WTC11 (cell line): ENCODE measurements around the gene LOXL1. TPM values are rescaled to one million over a fixed set of nuclear protein-coding genes. Genes with fewer than 3 reads are reported as not detected.

Source experiments
- ATAC-seq: fragments of 200-7000 bp; cut with Tn5 transposase; 2 replicates; pipeline ENCODE4 v1.10.0; 2021; ENCODE audit warnings: mild to moderate bottlenecking, moderate library complexity
- CTCF ChIA-PET: fragments of 300-600 bp; sonication (Branson Sonifier 250); formaldehyde crosslinking; loops from one replicate; lab custom pipeline; 2021; ENCODE audit warnings: antibody characterized with exemption; lab: Charles Lee
- POLR2A ChIA-PET: fragments of 350-600 bp; sonication (Branson Sonifier 250); formaldehyde crosslinking; loops from one replicate; lab custom pipeline; 2021; ENCODE audit warnings: antibody characterized with exemption; lab: Charles Lee
- DNase-seq: peaks from one replicate; pipeline ENCODE4 v3.0.0; 2021; ENCODE audit warnings: low spot score
- H3K27ac Mint-ChIP-seq: 2 replicates; pipeline ENCODE4 v1.8.0; 2021; ENCODE audit warnings: mixed read lengths
- H3K27me3 Mint-ChIP-seq: 2 replicates; pipeline ENCODE4 v1.8.0; 2021; ENCODE audit warnings: low read depth, mild to moderate bottlenecking, moderate library complexity, mixed read lengths
- H3K36me3 Mint-ChIP-seq: 2 replicates; pipeline ENCODE4 v1.8.0; 2021; ENCODE audit warnings: mixed read lengths
- H3K4me1 Mint-ChIP-seq: 2 replicates; pipeline ENCODE4 v1.8.0; 2022; ENCODE audit warnings: mixed read lengths
- H3K4me3 Mint-ChIP-seq: 2 replicates; pipeline ENCODE4 v1.8.0; 2021; ENCODE audit warnings: mild to moderate bottlenecking, moderate library complexity, mixed read lengths
- H3K9me3 Mint-ChIP-seq: 2 replicates; pipeline ENCODE4 v1.8.0; 2021; ENCODE audit warnings: mixed read lengths
- AR ChIP-seq: fragments of 250-450 bp; sonication (Bioruptor Pico); IDR thresholded peaks from 2 replicates; pipeline ENCODE4 v1.9.0; 2021; ENCODE audit warnings: mild to moderate bottlenecking
- ATF6 ChIP-seq: sonication (generic); formaldehyde crosslinking; IDR thresholded peaks from 2 replicates; pipeline ENCODE4 v1.8.1; 2023; ENCODE audit warnings: mild to moderate bottlenecking, missing genetic modification reagents
- E2F1 ChIP-seq: sonication (generic); formaldehyde crosslinking; IDR thresholded peaks from 2 replicates; pipeline ENCODE4 v1.8.0; 2022; ENCODE audit warnings: mild to moderate bottlenecking, missing genetic modification reagents
- E2F5 ChIP-seq: sonication (generic); formaldehyde crosslinking; IDR thresholded peaks from 2 replicates; pipeline ENCODE4 v1.8.1; 2022; ENCODE audit warnings: mild to moderate bottlenecking, moderate library complexity, missing genetic modification reagents
- GRHL2 ChIP-seq: fragments of 250-450 bp; sonication (Bioruptor Pico); IDR thresholded peaks from 2 replicates; pipeline ENCODE4 v1.8.0; 2022; ENCODE audit warnings: mild to moderate bottlenecking, moderate library complexity; ENCODE audit not compliant: insufficient replicate concordance, severe bottlenecking
- GTF2I ChIP-seq: fragments of 250-450 bp; sonication (Bioruptor Pico); conservative IDR thresholded peaks from 2 replicates; pipeline ENCODE4 v1.4.0; 2021; ENCODE audit warnings: mild to moderate bottlenecking
- HMGA2 ChIP-seq: fragments of 250-450 bp; sonication (Bioruptor Pico); IDR thresholded peaks from 2 replicates; pipeline ENCODE4 v1.4.0; 2021; ENCODE audit warnings: mild to moderate bottlenecking, moderate library complexity
- MYBL2 ChIP-seq: sonication (generic); formaldehyde crosslinking; IDR thresholded peaks from 2 replicates; pipeline ENCODE4 v1.8.1; 2023; ENCODE audit warnings: mild to moderate bottlenecking, moderate library complexity, missing genetic modification reagents
- NFATC4 ChIP-seq: fragments of 250-450 bp; sonication (Bioruptor Pico); IDR thresholded peaks from 2 replicates; pipeline ENCODE4 v1.9.0; 2021; ENCODE audit warnings: mild to moderate bottlenecking
- NFE2L1 ChIP-seq: sonication (generic); formaldehyde crosslinking; IDR thresholded peaks from 2 replicates; pipeline ENCODE4 v1.8.1; 2023; ENCODE audit warnings: missing genetic modification reagents
- NR1H2 ChIP-seq: sonication (generic); formaldehyde crosslinking; IDR thresholded peaks from 2 replicates; pipeline ENCODE4 v1.9.0; 2021; ENCODE audit warnings: mild to moderate bottlenecking, moderate library complexity, missing genetic modification reagents
- OVOL2 ChIP-seq: fragments of 250-450 bp; sonication (Bioruptor Pico); IDR thresholded peaks from 2 replicates; pipeline ENCODE4 v1.9.0; 2021; ENCODE audit warnings: mild to moderate bottlenecking, borderline replicate concordance
- PRDM15 ChIP-seq: sonication (generic); formaldehyde crosslinking; IDR thresholded peaks from 2 replicates; pipeline ENCODE4 v1.8.0; 2022; ENCODE audit warnings: missing genetic modification reagents
- ZBTB21 ChIP-seq: sonication (generic); formaldehyde crosslinking; IDR thresholded peaks from 2 replicates; pipeline ENCODE4 v1.8.1; 2023; ENCODE audit warnings: mild to moderate bottlenecking, missing genetic modification reagents, borderline replicate concordance
- ZNF263 ChIP-seq: sonication (generic); formaldehyde crosslinking; IDR thresholded peaks from 2 replicates; pipeline ENCODE4 v1.8.1; 2022; ENCODE audit warnings: low read depth, mild to moderate bottlenecking, moderate library complexity, missing genetic modification reagents
- ZNF416 ChIP-seq: fragments of 250-450 bp; sonication (Bioruptor Pico); IDR thresholded peaks from 2 replicates; pipeline ENCODE4 v1.9.0; 2021; ENCODE audit warnings: mild to moderate bottlenecking, inconsistent platforms
- ZNF512 ChIP-seq: sonication (generic); formaldehyde crosslinking; IDR thresholded peaks from 2 replicates; pipeline ENCODE4 v1.8.1; 2022; ENCODE audit warnings: missing genetic modification reagents, borderline replicate concordance
- total RNA-seq: library from RNA; stranded (reverse); gene quantifications from 3 replicates; pipeline ENCODE4 v1.2.3, GENCODE V29; 2021

Gene LOXL1
- total RNA-seq, 1 experiment from 2014 or later = 10.6 TPM

GRCh38 chr15:73902121-73903020 is 23.9 kb upstream of the LOXL1 start:
- H3K27ac Mint-ChIP-seq = no peak overlapping the region
- no peaks in the 10 kb centered on the region for H3K36me3 Mint-ChIP-seq
- ATAC-seq (no peak), DNase-seq (no peak)
- H3K4me3 Mint-ChIP-seq = no peak overlapping the region
- peaks cover 7% of the 10 kb centered on the region for H3K4me1 Mint-ChIP-seq
- H3K9me3 Mint-ChIP-seq = peaks cover 6% of the 10 kb centered on the region
- ChIA-PET CTCF (interaction anchor here (0.6 to 1.8 kb wide), 4 partner anchors 25 to 146 kb away, joined by 3 to 6 read pairs (median 4); no protein-coding TSS in a partner anchor), POLR2A (no interaction called here)
- H3K27me3 Mint-ChIP-seq = peaks cover 5% of the 10 kb centered on the region; the same call in 1 of the 2 replicates
- TF ChIP-seq NFE2L1 (CRISPR knock-in tag) (no peak), E2F5 (CRISPR knock-in tag) (no peak), ZNF512 (CRISPR knock-in tag) (no peak), NFATC4 (CRISPR knock-in tag) (no peak), GTF2I (CRISPR knock-in tag) (no peak)

GRCh38 chr15:73904026-73904815 is 22.0 kb upstream of the LOXL1 start:
- Mint-ChIP-seq H3K9me3 (peaks cover 6% of the 10 kb centered on the region), H3K27me3 (peaks cover 7% of the 10 kb centered on the region), H3K4me1 (peaks cover 7% of the 10 kb centered on the region), H3K27ac (no peak overlapping the region), H3K36me3 (no peaks in the 10 kb centered on the region), H3K4me3 (no peak overlapping the region)
- no peak for DNase-seq
- POLR2A ChIA-PET = no interaction called here
- CTCF ChIA-PET = interaction anchor here (0.5 to 2.7 kb wide), 4 partner anchors 24 to 1418 kb away, joined by 3 to 11 read pairs (median 5); no protein-coding TSS in a partner anchor
- no peak for ATAC-seq
- no peak for TF ChIP-seq GRHL2
- no peak for TF ChIP-seq ZNF416 (CRISPR knock-in tag)
- TF ChIP-seq ZNF263 (CRISPR knock-in tag) = no peak
- TF ChIP-seq E2F1 (CRISPR knock-in tag) = no peak
- TF ChIP-seq ATF6 (CRISPR knock-in tag) = no peak
- no peak for TF ChIP-seq AR
- no peak for TF ChIP-seq ZBTB21 (CRISPR knock-in tag)
- TF ChIP-seq MYBL2 (CRISPR knock-in tag) = no peak
- TF ChIP-seq ZNF512 (CRISPR knock-in tag) = no peak
- TF ChIP-seq OVOL2 (CRISPR knock-in tag) = no peak
- TF ChIP-seq NR1H2 (CRISPR knock-in tag) = no peak
- no peak for TF ChIP-seq HMGA2
- TF ChIP-seq PRDM15 (CRISPR knock-in tag) = no peak
